ENCODE measurements around the gene ERBB4. TPM values are rescaled to one million over a fixed set of nuclear protein-coding genes. Genes with fewer than 3 reads are reported as not detected.

The ERBB4 gene
- total RNA-seq, 1 donor from 2014 or later: 0.43 TPM

- no peak for DNase-seq (ENCODE audit: low spot score)
These were observed 109.7 kb downstream of the ERBB4 start for GRCh38 chr2:212428681-212429478.

GRCh38 chr2:212427638-212428037, 111.0 kb downstream of the ERBB4 start:
- no peak for DNase-seq (ENCODE audit: low spot score)

- no peak for DNase-seq (ENCODE audit: low spot score)
These were observed 111.8 kb downstream of the ERBB4 start for GRCh38 chr2:212426637-212427412.

- no peak for DNase-seq (ENCODE audit: low spot score)
These were observed 114.5 kb downstream of the ERBB4 start for GRCh38 chr2:212424082-212424481.

GRCh38 chr2:212423089-212423488, 115.5 kb downstream of the ERBB4 start:
- DNase-seq (ENCODE audit: low spot score): no peak

GRCh38 chr2:212421556-212422334, 116.9 kb downstream of the ERBB4 start:
- DNase-seq (ENCODE audit: low spot score): no peak

GRCh38 chr2:212416086-212416485, 122.5 kb downstream of the ERBB4 start:
- no peak for DNase-seq (ENCODE audit: low spot score)

- DNase-seq (ENCODE audit: low spot score): no peak
These were observed 123.8 kb downstream of the ERBB4 start for GRCh38 chr2:212414767-212415211.

GRCh38 chr2:212409560-212409959, 129.0 kb downstream of the ERBB4 start:
- no peak for DNase-seq (ENCODE audit: low spot score)

- DNase-seq (ENCODE audit: low spot score): no peak
These were observed 130.1 kb downstream of the ERBB4 start for GRCh38 chr2:212408524-212408923.

- no peak for DNase-seq (ENCODE audit: low spot score)
These were observed 131.9 kb downstream of the ERBB4 start for GRCh38 chr2:212406716-212407115.

- DNase-seq (ENCODE audit: low spot score): no peak
These were observed 136.3 kb downstream of the ERBB4 start for GRCh38 chr2:212402316-212402715.

- no peak for DNase-seq (ENCODE audit: low spot score)
These were observed 140.3 kb downstream of the ERBB4 start for GRCh38 chr2:212398316-212398715.

GRCh38 chr2:212392544-212392943, 146.1 kb downstream of the ERBB4 start:
- no peak for DNase-seq (ENCODE audit: low spot score)

- DNase-seq (ENCODE audit: low spot score): no peak
These were observed 146.6 kb downstream of the ERBB4 start for GRCh38 chr2:212392043-212392442.

- no peak for DNase-seq (ENCODE audit: low spot score)
These were observed 151.5 kb downstream of the ERBB4 start for GRCh38 chr2:212387146-212387545.

GRCh38 chr2:212385241-212385640, 153.4 kb downstream of the ERBB4 start:
- no peak for DNase-seq (ENCODE audit: low spot score)

- no peak for DNase-seq (ENCODE audit: low spot score)
These were observed 154.6 kb downstream of the ERBB4 start for GRCh38 chr2:212384027-212384426.

- DNase-seq (ENCODE audit: low spot score): no peak
These were observed 157.0 kb downstream of the ERBB4 start for GRCh38 chr2:212381428-212382102.

GRCh38 chr2:212379103-212379502, 159.5 kb downstream of the ERBB4 start:
- no peak for DNase-seq (ENCODE audit: low spot score)

GRCh38 chr2:212367431-212367830, 171.2 kb downstream of the ERBB4 start:
- no peak for DNase-seq (ENCODE audit: low spot score)
